ENCODE data around the gene DOK4. TPM values are rescaled to one million over a fixed set of nuclear protein-coding genes. Genes with fewer than 3 reads are reported as not detected.
A peak's percentile ranks its signal among the peaks of the same experiment; 100 is the strongest.

Gene DOK4
- total and polyA plus RNA-seq, 2 of the 8 experiments (the other 6 are each of a cell fraction or from before 2014, with no cell fraction given), result 24.0 to 28.9 TPM

- DNase-seq (ENCODE audit: low read depth in 1 of 2, low spot score in 2 of 2) (no peak), FAIRE-seq (no peak)
- H2BK20ac ChIP-seq (ENCODE audit: low read length), result no peak overlapping the region
- no peak overlapping the region; a peak in 1 of 7 replicates for H3K9ac ChIP-seq (replicated peaks in 1 of 4; ENCODE audit: extremely low read depth in 1 of 4, low read depth in 3 of 4, low read length in 3 of 4)
- H3K14ac ChIP-seq (ENCODE audit: insufficient read length), result no peak overlapping the region
- H3K79me2 ChIP-seq (ENCODE audit: control insufficient read depth in 1 of 2, insufficient read depth in 2 of 2, low read length in 2 of 2), result no peaks in the 10 kb centered on the region
- no peaks in the 10 kb centered on the region for H3K9me3 ChIP-seq (ENCODE audit: insufficient read depth in 2 of 2, low read depth in 1 of 2, low read length in 1 of 2)
- peak overlapping the region; percentile 65; the same call in 1 of the 2 replicates for H2BK15ac ChIP-seq (ENCODE audit: low read length)
- H2BK5ac ChIP-seq (ENCODE audit: low read depth, low read length), result no peak overlapping the region
- no peak overlapping the region for H3K4me3 ChIP-seq (ENCODE audit: extremely low read depth in 1 of 4, insufficient read depth in 2 of 4, low read depth in 3 of 4, low read length in 4 of 4)
- no peak overlapping the region for H3K56ac ChIP-seq (replicated peaks; ENCODE audit: insufficient read length, low read depth, low read length)
- no peaks in the 10 kb centered on the region; the same call in 1 of the 2 replicates for H3K79me1 ChIP-seq (ENCODE audit: low read depth, low read length)
- H3K27me3 ChIP-seq (replicated peaks in 1 of 4; ENCODE audit: control insufficient read depth in 3 of 4, extremely low read depth in 1 of 4, insufficient read depth in 3 of 4, low read length in 3 of 4), result no peaks in the 10 kb centered on the region
- H3K27ac ChIP-seq (ENCODE audit: low read depth, low read length), result no peak overlapping the region
- no peak overlapping the region for H4K91ac ChIP-seq (replicated peaks; ENCODE audit: insufficient read length, low read length)
- ChIA-PET CTCF (ENCODE audit: partially characterized antibody) (interaction anchor here (0.9 to 8.8 kb wide), 6 partner anchors 10 to 46 kb away, joined by 3 to 89 read pairs (median 4); partner anchors contain the start of gene POLR2C), POLR2A (ENCODE audit: partially characterized antibody) (interaction anchor here (1.0 to 1.9 kb wide), 4 partner anchors 10 to 46 kb away, joined by 3 to 5 read pairs (median 5); partner anchors contain the start of gene POLR2C)
- no peak overlapping the region for H2BK12ac ChIP-seq (ENCODE audit: low read depth, low read length)
- H3K4me2 ChIP-seq (ENCODE audit: insufficient read depth in 1 of 2, low read depth in 2 of 2, low read length in 2 of 2), result no peak overlapping the region; a peak in 1 of 4 replicates
- no peak overlapping the region for H4K5ac ChIP-seq (ENCODE audit: insufficient read length, low read depth, low read length)
- peaks cover 0 to 17% (median 7%) of the 10 kb centered on the region in 4 experiments; a peak in 6 of 7 replicates for H3K4me1 ChIP-seq (replicated peaks in 1 of 4; ENCODE audit: control insufficient read depth in 3 of 4, insufficient read depth in 4 of 4, low read length in 3 of 4)
- H3K23me2 ChIP-seq (ENCODE audit: low read depth, low read length), result peaks cover 2% of the 10 kb centered on the region; the same call in 1 of the 2 replicates
- no peak overlapping the region for H2AFZ ChIP-seq (ENCODE audit: low read length)
- no peak overlapping the region for H3K4ac ChIP-seq (replicated peaks; ENCODE audit: insufficient read length, low read depth, low read length)
- no peak overlapping the region for H3K18ac ChIP-seq (ENCODE audit: extremely low read depth, low read length)
- H4K20me1 ChIP-seq (replicated peaks in 1 of 2; ENCODE audit: control insufficient read depth in 1 of 2, insufficient read depth in 2 of 2, low read length in 2 of 2), result no peaks in the 10 kb centered on the region
- H2AK5ac ChIP-seq (ENCODE audit: low read depth, low read length), result no peak overlapping the region
- H3K23ac ChIP-seq (ENCODE audit: insufficient read length), result no peak overlapping the region
- 57% methylated on average over 1 of the region's 3 CpGs; no CpG with 5 or more reads in 1 of the 2 experiments for WGBS, 2 experiments (ENCODE audit: extremely low coverage in 1 of 2, insufficient coverage in 1 of 2, insufficient read length in 1 of 2, insufficient replicate concordance in 2 of 2, low coverage in 1 of 2, low lambda C conversion rate in 2 of 2, missing lambda C conversion rate in 1 of 2)
- H2BK120ac ChIP-seq (replicated peaks; ENCODE audit: low read depth, low read length), result no peak overlapping the region
- no peaks in the 10 kb centered on the region for H3K36me3 ChIP-seq (ENCODE audit: control insufficient read depth in 2 of 4, insufficient read depth in 4 of 4, low read length in 3 of 4)
- no peak overlapping the region for H4K8ac ChIP-seq (ENCODE audit: extremely low read depth, insufficient read depth, low read length)
- TF ChIP-seq GABPA (IDR thresholded peaks at IDR 0.05; ENCODE audit: borderline replicate concordance, insufficient read depth, low read length), result no peak
- no peak for TF ChIP-seq SIX5 (IDR thresholded peaks at IDR 0.05; ENCODE audit: low read depth, low read length)
- no peak for TF ChIP-seq TAF1 (IDR thresholded peaks at IDR 0.05; ENCODE audit: low read depth, low read length)
- no peak for TF ChIP-seq CTCF (IDR thresholded peaks at IDR 0.05; ENCODE audit: control extremely low read depth in 1 of 3, insufficient read depth in 1 of 3, low read depth in 1 of 3, low read length in 3 of 3)
- no peak for TF ChIP-seq NANOG (IDR thresholded peaks at IDR 0.05; ENCODE audit: insufficient read depth, low read depth, low read length, poor library complexity, severe bottlenecking)
- TF ChIP-seq EP300 (IDR thresholded peaks at IDR 0.05; ENCODE audit: borderline replicate concordance in 1 of 2, low read depth in 2 of 2, low read length in 2 of 2), result no peak
- no peak for TF ChIP-seq HDAC2 (IDR thresholded peaks at IDR 0.05; ENCODE audit: borderline replicate concordance in 1 of 2, low read depth in 2 of 2, low read length in 2 of 2)
- no peak for TF ChIP-seq HDAC6 (IDR thresholded peaks at IDR 0.05; ENCODE audit: low read depth, low read length)
- no peak for TF ChIP-seq POLR2AphosphoS5 (IDR thresholded peaks at IDR 0.05; ENCODE audit: low read depth, low read length)
- TF ChIP-seq SIN3A (conservative IDR thresholded peaks at IDR 0.05 in 1 of 2, IDR thresholded peaks at IDR 0.05 in 1 of 2; ENCODE audit: low read depth in 1 of 2, low read length in 2 of 2), result no peak
Observed at GRCh38 chr16:57508035-57508425, 21.7 kb upstream of the DOK4 start.

Data from H1 (cell line).